Activated CD4-positive, alpha-beta T cell treated with anti-CD3 and anti-CD28 coated beads, Interleukin-10, Interleukin-2, amounts not matched to agents 100 ng/mL and 50 ng/mL, durations not matched to agents 16 hours and 8 hours (primary cell): Measurements from ENCODE around the gene IL12B.
"Not testable (repeated sequence)": the region's sequence is repeated elsewhere in the genome, so short reads cannot be mapped to it uniquely, and the experiment has no call there.

Experiments used
- DNase-seq: peaks from one replicate; pipeline ENCODE4 v3.0.0-alpha.2; 2020

Gene IL12B

DNA sequence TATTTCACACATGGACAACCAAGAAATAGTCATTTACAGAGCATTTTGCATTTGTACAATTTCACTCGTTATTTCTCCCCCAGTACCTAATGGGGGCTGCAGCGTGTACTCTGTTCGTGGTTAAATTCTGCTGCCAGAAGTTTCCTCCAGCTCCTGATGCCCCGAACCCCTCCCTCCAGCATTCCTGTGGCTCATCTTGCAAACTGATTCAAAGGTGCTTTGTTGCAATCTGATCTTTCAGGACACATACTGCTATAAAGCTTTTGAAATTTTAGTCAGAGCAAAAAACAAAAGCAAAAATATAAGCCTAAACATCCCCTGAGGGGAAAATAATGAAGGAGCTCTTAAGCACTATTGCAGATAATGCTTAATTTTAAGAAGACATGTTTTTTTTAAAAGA lies 39.5 kb downstream of the IL12B start:
- DNase-seq = no peak

GRCh38 chr5:159286420-159287035 lies 43.8 kb downstream of the IL12B start:
- DNase-seq = peak; percentile 26

DNA sequence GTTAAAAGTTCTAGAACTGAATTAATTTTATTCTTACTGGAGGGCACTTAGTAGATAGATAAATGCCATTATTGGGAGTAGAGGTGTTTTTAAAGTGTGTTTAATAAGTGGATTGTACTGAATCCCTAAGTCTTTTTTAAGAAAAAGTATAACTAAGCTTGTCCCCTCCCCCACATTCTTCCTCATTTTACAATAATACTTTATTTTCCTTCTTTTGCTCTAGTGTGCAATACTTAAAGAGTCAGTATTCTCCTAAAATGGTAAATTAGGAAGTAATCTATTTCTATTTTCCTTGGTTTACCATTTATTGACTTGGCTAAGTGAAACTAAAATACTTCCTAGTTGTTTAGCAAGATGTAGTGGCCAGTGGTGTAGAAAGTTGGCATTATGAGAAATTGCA lies 55.6 kb downstream of the IL12B start:
- DNase-seq = no peak

- no peak for DNase-seq
Measured at GRCh38 chr5:159273923-159274322, 56.4 kb downstream of the IL12B start.

- DNase-seq = peak; percentile 15
Measured at GRCh38 chr5:159269723-159270122, 60.6 kb downstream of the IL12B start.

DNA sequence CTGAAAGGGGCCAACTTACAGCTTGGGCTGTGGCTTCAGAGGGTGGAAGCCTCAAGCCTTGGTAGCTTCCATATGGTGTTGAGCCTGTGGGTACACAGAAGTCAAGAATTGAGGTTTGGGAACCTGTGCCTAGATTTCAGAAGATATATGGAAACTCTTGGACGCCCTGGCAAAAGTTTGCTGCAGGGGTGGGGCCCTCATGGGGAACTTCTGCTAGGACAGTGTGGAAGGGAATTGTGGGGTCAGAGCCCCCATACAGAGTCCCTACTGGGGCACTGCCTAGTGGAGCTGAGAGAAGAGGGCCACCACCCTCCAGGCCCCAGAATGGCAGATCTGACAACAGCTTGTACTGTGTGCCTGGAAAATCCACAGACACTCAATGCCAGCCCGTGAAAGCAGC lies 63.5 kb downstream of the IL12B start:
- DNase-seq = not testable (repeated sequence)
